HEK293 (cell line): Measurements from ENCODE around the gene SNRPA1.

Experiments
- GFI1B ChIP-seq: fragments of 450-650 bp; formaldehyde crosslinking; IDR thresholded peaks from 2 replicates; pipeline ENCODE4 v1.5.1; 2016; ENCODE audit warnings: missing biosample characterization, missing genetic modification characterization
- KLF8 ChIP-seq: fragments of 450-650 bp; formaldehyde crosslinking; IDR thresholded peaks from 2 replicates; pipeline ENCODE4 v1.5.1; 2016; ENCODE audit warnings: missing biosample characterization, missing genetic modification characterization
- PATZ1 ChIP-seq: fragments of 450-650 bp; formaldehyde crosslinking; IDR thresholded peaks from 2 replicates; pipeline ENCODE4 v1.5.1; 2016; ENCODE audit warnings: missing biosample characterization, missing genetic modification characterization
- SETDB1 ChIP-seq: IDR thresholded peaks from one replicate; pipeline ENCODE4 v1.6.1; 2017; ENCODE audit warnings: mild to moderate bottlenecking, low read length, moderate library complexity, mixed read lengths; ENCODE audit not compliant: insufficient read length
- YY2 ChIP-seq: fragments of 450-650 bp; formaldehyde crosslinking; IDR thresholded peaks from 2 replicates; pipeline ENCODE4 v1.5.1; 2016; ENCODE audit warnings: missing biosample characterization, missing genetic modification characterization
- ZBTB20 ChIP-seq: fragments of 450-650 bp; formaldehyde crosslinking; IDR thresholded peaks from 2 replicates; pipeline ENCODE4 v1.5.1; 2016; ENCODE audit warnings: missing biosample characterization, missing genetic modification characterization
- ZBTB26 ChIP-seq: fragments of 450-650 bp; formaldehyde crosslinking; optimal IDR thresholded peaks from 2 replicates; pipeline ENCODE3; 2016; ENCODE audit warnings: missing biosample characterization, mild to moderate bottlenecking, missing genetic modification characterization
- ZBTB7A ChIP-seq: fragments of 450-650 bp; formaldehyde crosslinking; IDR thresholded peaks from 2 replicates; pipeline ENCODE4 v1.5.1; 2016; ENCODE audit warnings: low read depth, missing biosample characterization, missing genetic modification characterization
- ZBTB8A ChIP-seq: fragments of 450-650 bp; formaldehyde crosslinking; IDR thresholded peaks from 2 replicates; pipeline ENCODE4 v1.5.1; 2016; ENCODE audit warnings: missing biosample characterization, missing genetic modification characterization
- ZEB2 ChIP-seq: fragments of 450-650 bp; formaldehyde crosslinking; IDR thresholded peaks from 2 replicates; pipeline ENCODE4 v1.5.1; 2016; ENCODE audit warnings: missing biosample characterization, missing genetic modification characterization
- ZFHX2 ChIP-seq: fragments of 450-650 bp; formaldehyde crosslinking; conservative IDR thresholded peaks from 2 replicates; pipeline ENCODE4 v1.5.1; 2016; ENCODE audit warnings: missing biosample characterization, missing genetic modification characterization
- ZFP69B ChIP-seq: fragments of 450-650 bp; formaldehyde crosslinking; IDR thresholded peaks from 2 replicates; pipeline ENCODE4 v1.5.1; 2016; ENCODE audit warnings: missing biosample characterization, missing genetic modification characterization
- ZNF114 ChIP-seq: fragments of 450-650 bp; formaldehyde crosslinking; IDR thresholded peaks from 2 replicates; pipeline ENCODE4 v1.5.0; 2017; ENCODE audit warnings: missing biosample characterization, missing genetic modification characterization
- ZNF335 ChIP-seq: fragments of 450-650 bp; formaldehyde crosslinking; conservative IDR thresholded peaks from 2 replicates; pipeline ENCODE4 v1.5.1; 2016; ENCODE audit warnings: missing biosample characterization, missing genetic modification characterization
- ZNF514 ChIP-seq: fragments of 450-650 bp; formaldehyde crosslinking; IDR thresholded peaks from 2 replicates; pipeline ENCODE4 v1.5.1; 2016; ENCODE audit warnings: missing biosample characterization, missing genetic modification characterization
- ZNF558 ChIP-seq: fragments of 450-650 bp; formaldehyde crosslinking; IDR thresholded peaks from 2 replicates; pipeline ENCODE4 v1.5.1; 2016; ENCODE audit warnings: missing biosample characterization, missing genetic modification characterization
- ZNF561 ChIP-seq: fragments of 450-650 bp; IDR thresholded peaks from 2 replicates; pipeline ENCODE4 v1.5.1; 2018; ENCODE audit warnings: missing biosample characterization, missing genetic modification characterization, borderline replicate concordance
- ZNF610 ChIP-seq: fragments of 450-650 bp; formaldehyde crosslinking; IDR thresholded peaks from 2 replicates; pipeline ENCODE4 v1.5.1; 2016; ENCODE audit warnings: missing biosample characterization, missing genetic modification characterization, borderline replicate concordance
- ZNF629 ChIP-seq: fragments of 450-650 bp; formaldehyde crosslinking; IDR thresholded peaks from 2 replicates; pipeline ENCODE4 v1.5.1; 2017; ENCODE audit warnings: missing biosample characterization, missing genetic modification characterization
- ZNF701 ChIP-seq: fragments of 450-650 bp; formaldehyde crosslinking; IDR thresholded peaks from 2 replicates; pipeline ENCODE4 v1.5.1; 2016; ENCODE audit warnings: missing biosample characterization, missing genetic modification characterization
- ZNF777 ChIP-seq: fragments of 450-650 bp; formaldehyde crosslinking; IDR thresholded peaks from 2 replicates; pipeline ENCODE4 v1.5.1; 2017; ENCODE audit warnings: missing biosample characterization, missing genetic modification characterization, borderline replicate concordance
- ZNF837 ChIP-seq: fragments of 450-650 bp; formaldehyde crosslinking; IDR thresholded peaks from 2 replicates; pipeline ENCODE4 v1.5.1; 2016; ENCODE audit warnings: missing biosample characterization, missing genetic modification characterization
- ZSCAN23 ChIP-seq: fragments of 450-650 bp; formaldehyde crosslinking; IDR thresholded peaks from 2 replicates; pipeline ENCODE4 v1.5.1; 2016; ENCODE audit warnings: missing biosample characterization, missing genetic modification characterization
- ZXDB ChIP-seq: fragments of 450-650 bp; formaldehyde crosslinking; IDR thresholded peaks from 2 replicates; pipeline ENCODE4 v1.5.1; 2016; ENCODE audit warnings: missing biosample characterization, missing genetic modification characterization
- TF ChIP-seq, protein P1 (sequence below): fragments of 450-650 bp; formaldehyde crosslinking; IDR thresholded peaks from 2 replicates; pipeline ENCODE4 v1.5.1; 2016; ENCODE audit warnings: missing biosample characterization, missing genetic modification characterization
- TF ChIP-seq, protein P2 (sequence below): fragments of 450-650 bp; formaldehyde crosslinking; IDR thresholded peaks from 2 replicates; pipeline ENCODE4 v1.5.1; 2016; ENCODE audit warnings: missing biosample characterization, missing genetic modification characterization
- TF ChIP-seq, protein P3 (sequence below): fragments of 450-650 bp; formaldehyde crosslinking; IDR thresholded peaks from 2 replicates; pipeline ENCODE4 v1.5.1; 2016; ENCODE audit warnings: missing biosample characterization, missing genetic modification characterization
- TF ChIP-seq, protein P4 (sequence below): fragments of 450-650 bp; formaldehyde crosslinking; conservative IDR thresholded peaks from 2 replicates; pipeline ENCODE4 v1.5.1; 2016; ENCODE audit warnings: low read depth, missing biosample characterization, missing genetic modification characterization

SNRPA1 gene

DNA sequence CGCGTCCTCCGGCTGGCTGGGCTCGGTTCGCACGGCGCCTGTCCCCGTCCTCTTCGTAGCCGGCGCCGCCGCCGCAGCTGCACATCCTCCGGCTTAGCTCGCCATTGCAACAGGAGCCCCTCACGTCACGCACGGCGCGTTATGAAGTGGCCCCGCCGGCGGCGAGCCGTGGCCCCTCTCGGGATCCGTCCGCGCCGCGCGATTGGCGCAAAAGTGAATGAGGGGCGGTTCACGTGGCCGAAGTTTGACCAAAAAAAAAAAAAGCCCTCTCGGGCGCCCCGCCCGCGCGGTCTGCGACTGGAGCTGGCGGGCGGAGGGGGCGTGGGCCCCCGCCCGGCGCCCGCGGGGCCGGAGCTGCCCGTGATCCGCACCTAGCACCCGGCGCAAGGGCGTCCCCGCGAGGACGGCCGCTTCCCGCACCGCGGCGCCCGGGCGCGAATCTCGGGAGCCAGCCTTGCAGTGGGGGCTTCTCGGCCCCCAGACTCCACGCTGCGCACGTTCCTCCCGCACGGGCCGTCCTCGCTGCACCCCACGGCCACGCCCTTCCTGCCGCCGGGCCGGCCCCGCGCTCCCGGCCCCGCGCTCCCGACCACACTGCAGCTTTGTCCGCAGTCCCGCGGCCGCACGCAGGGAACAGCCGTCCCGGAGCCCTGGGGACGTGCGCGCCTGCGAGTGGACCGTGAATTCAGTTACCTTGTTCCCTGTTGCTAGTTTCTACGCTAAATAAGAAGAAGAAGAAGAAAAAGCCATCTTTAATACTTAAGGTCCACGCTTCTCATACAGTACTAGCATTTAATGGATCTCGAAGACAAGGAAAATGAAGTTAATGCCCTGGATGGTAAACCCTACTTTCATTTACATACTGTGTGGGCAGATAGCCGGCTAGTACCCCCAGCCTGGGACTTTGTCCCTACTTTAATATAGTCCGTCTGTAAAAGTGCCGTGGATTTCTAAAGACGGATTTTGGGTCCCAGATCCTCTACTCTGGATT, 42.9 kb downstream of the SNRPA1 start, which contains the start of gene CHSY1 (continued):
- TF ChIP-seq ZBTB26 (tag by site-specific recombination) (peak; percentile 77), ZXDB (tag by site-specific recombination) (peak; percentile 67), ZNF561 (tag by site-specific recombination) (peak; percentile 64), ZBTB8A (peak; percentile 93), ZNF558 (no peak), SETDB1 (no peak), ZFP69B (tag by site-specific recombination) (peak; percentile 59; the same call in 1 of the 2 replicates), YY2 (tag by site-specific recombination) (peak; percentile 54; the same call in 1 of the 2 replicates), ZSCAN23 (tag by site-specific recombination) (no peak), ZNF335 (tag by site-specific recombination) (peak; percentile 51), ZNF701 (no peak), ZNF629 (tag by site-specific recombination) (0 out of 2 replicates have a peak, but pooled peaks have one; percentile 23), ZNF114 (tag by site-specific recombination) (no peak), ZBTB20 (peak; percentile 22; the same call in 1 of the 2 replicates), ZNF514 (tag by site-specific recombination) (no peak), GFI1B (tag by site-specific recombination) (no peak), ZNF777 (no peak), ZNF837 (tag by site-specific recombination) (no peak), ZFHX2 (tag by site-specific recombination) (peak; percentile 53; the same call in 1 of the 2 replicates), ZEB2 (tag by site-specific recombination) (peak; percentile 64), KLF8 (tag by site-specific recombination) (peak; percentile 85), ZBTB7A (tag by site-specific recombination) (no peak), ZNF610 (tag by site-specific recombination) (0 out of 2 replicates have a peak, but pooled peaks have one; percentile 17), PATZ1 (tag by site-specific recombination) (peak; percentile 53; the same call in 1 of the 2 replicates)
- TF ChIP-seq, protein P1, sequence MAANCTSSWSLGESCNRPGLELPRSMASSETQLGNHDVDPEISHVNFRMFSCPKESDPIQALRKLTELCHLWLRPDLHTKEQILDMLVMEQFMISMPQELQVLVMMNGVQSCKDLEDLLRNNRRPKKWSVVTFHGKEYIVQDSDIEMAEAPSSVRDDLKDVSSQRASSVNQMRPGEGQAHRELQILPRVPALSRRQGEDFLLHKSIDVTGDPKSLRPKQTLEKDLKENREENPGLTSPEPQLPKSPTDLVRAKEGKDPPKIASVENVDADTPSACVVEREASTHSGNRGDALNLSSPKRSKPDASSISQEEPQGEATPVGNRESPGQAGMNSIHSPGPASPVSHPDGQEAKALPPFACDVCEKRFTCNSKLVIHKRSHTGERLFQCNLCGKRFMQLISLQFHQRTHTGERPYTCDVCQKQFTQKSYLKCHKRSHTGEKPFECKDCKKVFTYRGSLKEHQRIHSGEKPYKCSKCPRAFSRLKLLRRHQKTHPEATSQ (tag by site-specific recombination): peak; percentile 43; the same call in 1 of the 2 replicates
- TF ChIP-seq, protein P2, sequence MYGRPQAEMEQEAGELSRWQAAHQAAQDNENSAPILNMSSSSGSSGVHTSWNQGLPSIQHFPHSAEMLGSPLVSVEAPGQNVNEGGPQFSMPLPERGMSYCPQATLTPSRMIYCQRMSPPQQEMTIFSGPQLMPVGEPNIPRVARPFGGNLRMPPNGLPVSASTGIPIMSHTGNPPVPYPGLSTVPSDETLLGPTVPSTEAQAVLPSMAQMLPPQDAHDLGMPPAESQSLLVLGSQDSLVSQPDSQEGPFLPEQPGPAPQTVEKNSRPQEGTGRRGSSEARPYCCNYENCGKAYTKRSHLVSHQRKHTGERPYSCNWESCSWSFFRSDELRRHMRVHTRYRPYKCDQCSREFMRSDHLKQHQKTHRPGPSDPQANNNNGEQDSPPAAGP: peak; percentile 58; the same call in 1 of the 2 replicates
- TF ChIP-seq, protein P3, sequence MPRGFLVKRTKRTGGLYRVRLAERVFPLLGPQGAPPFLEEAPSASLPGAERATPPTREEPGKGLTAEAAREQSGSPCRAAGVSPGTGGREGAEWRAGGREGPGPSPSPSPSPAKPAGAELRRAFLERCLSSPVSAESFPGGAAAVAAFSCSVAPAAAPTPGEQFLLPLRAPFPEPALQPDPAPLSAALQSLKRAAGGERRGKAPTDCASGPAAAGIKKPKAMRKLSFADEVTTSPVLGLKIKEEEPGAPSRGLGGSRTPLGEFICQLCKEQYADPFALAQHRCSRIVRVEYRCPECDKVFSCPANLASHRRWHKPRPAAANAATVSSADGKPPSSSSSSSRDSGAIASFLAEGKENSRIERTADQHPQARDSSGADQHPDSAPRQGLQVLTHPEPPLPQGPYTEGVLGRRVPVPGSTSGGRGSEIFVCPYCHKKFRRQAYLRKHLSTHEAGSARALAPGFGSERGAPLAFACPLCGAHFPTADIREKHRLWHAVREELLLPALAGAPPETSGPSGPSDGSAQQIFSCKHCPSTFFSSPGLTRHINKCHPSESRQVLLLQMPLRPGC: 0 out of 2 replicates have a peak, but pooled peaks have one; percentile 36
- TF ChIP-seq, protein P4, sequence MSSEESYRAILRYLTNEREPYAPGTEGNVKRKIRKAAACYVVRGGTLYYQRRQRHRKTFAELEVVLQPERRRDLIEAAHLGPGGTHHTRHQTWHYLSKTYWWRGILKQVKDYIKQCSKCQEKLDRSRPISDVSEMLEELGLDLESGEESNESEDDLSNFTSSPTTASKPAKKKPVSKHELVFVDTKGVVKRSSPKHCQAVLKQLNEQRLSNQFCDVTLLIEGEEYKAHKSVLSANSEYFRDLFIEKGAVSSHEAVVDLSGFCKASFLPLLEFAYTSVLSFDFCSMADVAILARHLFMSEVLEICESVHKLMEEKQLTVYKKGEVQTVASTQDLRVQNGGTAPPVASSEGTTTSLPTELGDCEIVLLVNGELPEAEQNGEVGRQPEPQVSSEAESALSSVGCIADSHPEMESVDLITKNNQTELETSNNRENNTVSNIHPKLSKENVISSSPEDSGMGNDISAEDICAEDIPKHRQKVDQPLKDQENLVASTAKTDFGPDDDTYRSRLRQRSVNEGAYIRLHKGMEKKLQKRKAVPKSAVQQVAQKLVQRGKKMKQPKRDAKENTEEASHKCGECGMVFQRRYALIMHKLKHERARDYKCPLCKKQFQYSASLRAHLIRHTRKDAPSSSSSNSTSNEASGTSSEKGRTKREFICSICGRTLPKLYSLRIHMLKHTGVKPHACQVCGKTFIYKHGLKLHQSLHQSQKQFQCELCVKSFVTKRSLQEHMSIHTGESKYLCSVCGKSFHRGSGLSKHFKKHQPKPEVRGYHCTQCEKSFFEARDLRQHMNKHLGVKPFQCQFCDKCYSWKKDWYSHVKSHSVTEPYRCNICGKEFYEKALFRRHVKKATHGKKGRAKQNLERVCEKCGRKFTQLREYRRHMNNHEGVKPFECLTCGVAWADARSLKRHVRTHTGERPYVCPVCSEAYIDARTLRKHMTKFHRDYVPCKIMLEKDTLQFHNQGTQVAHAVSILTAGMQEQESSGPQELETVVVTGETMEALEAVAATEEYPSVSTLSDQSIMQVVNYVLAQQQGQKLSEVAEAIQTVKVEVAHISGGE (tag by site-specific recombination): peak; percentile 53; the same call in 1 of the 2 replicates
